ENCODE results near the gene RAB20. TPM values are rescaled to one million over a fixed set of nuclear protein-coding genes. Genes with fewer than 3 reads are reported as not detected.

RAB20 gene
- total and polyA plus RNA-seq, 9 donors: 1.9 to 6.0 (median 3.3) TPM

GRCh38 chr13:110593430-110594130, 32.1 kb upstream of the RAB20 start:
- DNase-seq: peak; percentile 77
- Histone ChIP-seq H3K27ac (ENCODE audit: low read length) (no peak overlapping the region), H3K27me3 (ENCODE audit: control insufficient read depth, insufficient read depth, low read length) (no peaks in the 10 kb centered on the region), H3K9me3 (replicated peaks; ENCODE audit: control insufficient read depth, low read depth, low read length) (no peaks in the 10 kb centered on the region), H3K36me3 (ENCODE audit: control insufficient read depth, insufficient read depth, low read length) (no peaks in the 10 kb centered on the region), H3K4me1 (ENCODE audit: control insufficient read depth, insufficient read depth, low read length) (no peaks in the 10 kb centered on the region), H3K4me3 (ENCODE audit: low read length) (no peak overlapping the region)
- WGBS (ENCODE audit: insufficient coverage): no CpG with 5 or more reads among the region's 6 CpGs

- Histone ChIP-seq H3K4me1 (ENCODE audit: control insufficient read depth, insufficient read depth, low read length) (no peaks in the 10 kb centered on the region), H3K9me3 (replicated peaks; ENCODE audit: control insufficient read depth, low read depth, low read length) (no peaks in the 10 kb centered on the region), H3K27me3 (ENCODE audit: control insufficient read depth, insufficient read depth, low read length) (no peaks in the 10 kb centered on the region), H3K27ac (ENCODE audit: low read length) (no peak overlapping the region), H3K36me3 (ENCODE audit: control insufficient read depth, insufficient read depth, low read length) (no peaks in the 10 kb centered on the region), H3K4me3 (ENCODE audit: low read length) (no peak overlapping the region)
- DNase-seq: no peak
- WGBS (ENCODE audit: insufficient coverage): 63% methylated on average over 1 of the region's 2 CpGs
Measured at GRCh38 chr13:110592665-110593064, 31.1 kb upstream of the RAB20 start.

GRCh38 chr13:110590577-110590976, 29.1 kb upstream of the RAB20 start:
- Histone ChIP-seq H3K4me3 (ENCODE audit: low read length) (no peak overlapping the region), H3K27me3 (ENCODE audit: control insufficient read depth, insufficient read depth, low read length) (no peaks in the 10 kb centered on the region), H3K27ac (ENCODE audit: low read length) (no peak overlapping the region), H3K9me3 (replicated peaks; ENCODE audit: control insufficient read depth, low read depth, low read length) (no peaks in the 10 kb centered on the region), H3K36me3 (ENCODE audit: control insufficient read depth, insufficient read depth, low read length) (no peaks in the 10 kb centered on the region), H3K4me1 (ENCODE audit: control insufficient read depth, insufficient read depth, low read length) (no peaks in the 10 kb centered on the region)
- DNase-seq: no peak
- WGBS (ENCODE audit: insufficient coverage): 68% methylated on average over 5 of the region's 6 CpGs

- no peaks in the 10 kb centered on the region for H3K27me3 ChIP-seq (ENCODE audit: control insufficient read depth, insufficient read depth, low read length)
- WGBS (ENCODE audit: insufficient coverage): 83% methylated on average over 1 of the region's 3 CpGs
- no peaks in the 10 kb centered on the region for H3K4me1 ChIP-seq (ENCODE audit: control insufficient read depth, insufficient read depth, low read length)
- no peak for DNase-seq
- no peak overlapping the region for H3K27ac ChIP-seq (ENCODE audit: low read length)
- no peak overlapping the region for H3K4me3 ChIP-seq (ENCODE audit: low read length)
- H3K9me3 ChIP-seq (replicated peaks; ENCODE audit: control insufficient read depth, low read depth, low read length): no peaks in the 10 kb centered on the region
- H3K36me3 ChIP-seq (ENCODE audit: control insufficient read depth, insufficient read depth, low read length): no peaks in the 10 kb centered on the region
Measured at GRCh38 chr13:110589793-110590390, 28.4 kb upstream of the RAB20 start.

GRCh38 chr13:110583178-110583865, 21.8 kb upstream of the RAB20 start:
- Histone ChIP-seq H3K9me3 (replicated peaks; ENCODE audit: control insufficient read depth, low read depth, low read length) (no peaks in the 10 kb centered on the region), H3K4me1 (ENCODE audit: control insufficient read depth, insufficient read depth, low read length) (no peaks in the 10 kb centered on the region), H3K27ac (ENCODE audit: low read length) (no peak overlapping the region), H3K27me3 (ENCODE audit: control insufficient read depth, insufficient read depth, low read length) (no peaks in the 10 kb centered on the region), H3K4me3 (ENCODE audit: low read length) (no peak overlapping the region), H3K36me3 (ENCODE audit: control insufficient read depth, insufficient read depth, low read length) (no peaks in the 10 kb centered on the region)
- DNase-seq: no peak
- WGBS (ENCODE audit: insufficient coverage): 65% methylated on average over 7 of the region's 13 CpGs

GRCh38 chr13:110582421-110582954, 21.0 kb upstream of the RAB20 start:
- DNase-seq: no peak
- H3K4me3 ChIP-seq (ENCODE audit: low read length): no peak overlapping the region
- no peaks in the 10 kb centered on the region for H3K27me3 ChIP-seq (ENCODE audit: control insufficient read depth, insufficient read depth, low read length)
- no peak overlapping the region for H3K27ac ChIP-seq (ENCODE audit: low read length)
- H3K36me3 ChIP-seq (ENCODE audit: control insufficient read depth, insufficient read depth, low read length): no peaks in the 10 kb centered on the region
- no peaks in the 10 kb centered on the region for H3K4me1 ChIP-seq (ENCODE audit: control insufficient read depth, insufficient read depth, low read length)
- 84% methylated on average over 13 of the region's 13 CpGs for WGBS (ENCODE audit: insufficient coverage)
- no peaks in the 10 kb centered on the region for H3K9me3 ChIP-seq (replicated peaks; ENCODE audit: control insufficient read depth, low read depth, low read length)

- Histone ChIP-seq H3K4me3 (ENCODE audit: low read length) (no peak overlapping the region), H3K36me3 (ENCODE audit: control insufficient read depth, insufficient read depth, low read length) (no peaks in the 10 kb centered on the region), H3K27ac (ENCODE audit: low read length) (no peak overlapping the region), H3K9me3 (replicated peaks; ENCODE audit: control insufficient read depth, low read depth, low read length) (no peaks in the 10 kb centered on the region), H3K4me1 (ENCODE audit: control insufficient read depth, insufficient read depth, low read length) (no peaks in the 10 kb centered on the region), H3K27me3 (ENCODE audit: control insufficient read depth, insufficient read depth, low read length) (no peaks in the 10 kb centered on the region)
- DNase-seq: no peak
- 86% methylated on average over 9 of the region's 14 CpGs for WGBS (ENCODE audit: insufficient coverage)
Measured at GRCh38 chr13:110581506-110582185, 20.1 kb upstream of the RAB20 start.

- Histone ChIP-seq H3K27me3 (ENCODE audit: control insufficient read depth, insufficient read depth, low read length) (peaks cover 5% of the 10 kb centered on the region), H3K4me3 (ENCODE audit: low read length) (no peak overlapping the region), H3K9me3 (replicated peaks; ENCODE audit: control insufficient read depth, low read depth, low read length) (no peaks in the 10 kb centered on the region), H3K36me3 (ENCODE audit: control insufficient read depth, insufficient read depth, low read length) (no peaks in the 10 kb centered on the region), H3K4me1 (ENCODE audit: control insufficient read depth, insufficient read depth, low read length) (no peaks in the 10 kb centered on the region), H3K27ac (ENCODE audit: low read length) (no peak overlapping the region)
- 33% methylated on average over 2 of the region's 2 CpGs for WGBS (ENCODE audit: insufficient coverage)
- DNase-seq: no peak
Measured at GRCh38 chr13:110580800-110581199, 19.3 kb upstream of the RAB20 start.

GRCh38 chr13:110578363-110578762, 16.8 kb upstream of the RAB20 start:
- 63% methylated on average over 5 of the region's 10 CpGs for WGBS (ENCODE audit: insufficient coverage)
- Histone ChIP-seq H3K27ac (ENCODE audit: low read length) (no peak overlapping the region), H3K9me3 (replicated peaks; ENCODE audit: control insufficient read depth, low read depth, low read length) (no peaks in the 10 kb centered on the region), H3K4me3 (ENCODE audit: low read length) (no peak overlapping the region), H3K4me1 (ENCODE audit: control insufficient read depth, insufficient read depth, low read length) (no peaks in the 10 kb centered on the region), H3K36me3 (ENCODE audit: control insufficient read depth, insufficient read depth, low read length) (no peaks in the 10 kb centered on the region), H3K27me3 (ENCODE audit: control insufficient read depth, insufficient read depth, low read length) (peaks cover 19% of the 10 kb centered on the region)
- no peak for DNase-seq
